Skeletal muscle satellite cell (primary cell): ENCODE data around the gene SPON1.
"Not testable (repeated sequence)": the region's sequence is repeated elsewhere in the genome, so short reads cannot be mapped to it uniquely, and the experiment has no call there.

Experiments
- H3K27me3 ChIP-seq: 2 replicates; pipeline ENCODE4 v1.7.0; 2013; ENCODE audit warnings: low read length; ENCODE audit not compliant: control insufficient read depth, insufficient read depth
- H3K36me3 ChIP-seq: 2 replicates; pipeline ENCODE4 v1.7.0; 2013; ENCODE audit warnings: mild to moderate bottlenecking, control low read depth, low read length; ENCODE audit not compliant: insufficient read depth
- H3K4me1 ChIP-seq: 2 replicates; pipeline ENCODE4 v1.7.0; 2013; ENCODE audit warnings: low read length; ENCODE audit not compliant: control insufficient read depth, insufficient read depth
- H3K4me2 ChIP-seq: 2 replicates; pipeline ENCODE4 v1.7.0; 2013; ENCODE audit warnings: mild to moderate bottlenecking, low read length
- H3K4me3 ChIP-seq: 2 replicates; pipeline ENCODE4 v1.7.0; 2013; ENCODE audit warnings: low read length
- H3K9ac ChIP-seq: 2 replicates; pipeline ENCODE4 v1.7.0; 2013; ENCODE audit warnings: mild to moderate bottlenecking, low read depth, low read length, moderate library complexity
- H3K9me3 ChIP-seq: replicated peaks from 2 replicates; pipeline ENCODE4 v1.7.0; 2013; ENCODE audit warnings: mild to moderate bottlenecking, control low read depth, low read length

Gene SPON1

GRCh38 chr11:14140991-14141390 is 178.5 kb downstream of the SPON1 start:
- Histone ChIP-seq H3K36me3 (no peaks in the 10 kb centered on the region), H3K4me2 (no peak overlapping the region), H3K4me3 (no peak overlapping the region), H3K27me3 (peaks cover 6% of the 10 kb centered on the region), H3K4me1 (no peaks in the 10 kb centered on the region), H3K9ac (no peak overlapping the region), H3K9me3 (no peaks in the 10 kb centered on the region)

- no peak overlapping the region for H3K9ac ChIP-seq
- H3K4me3 ChIP-seq: no peak overlapping the region
- no peak overlapping the region for H3K4me2 ChIP-seq
These were observed 179.2 kb downstream of the SPON1 start for GRCh38 chr11:14141676-14142075.

DNA sequence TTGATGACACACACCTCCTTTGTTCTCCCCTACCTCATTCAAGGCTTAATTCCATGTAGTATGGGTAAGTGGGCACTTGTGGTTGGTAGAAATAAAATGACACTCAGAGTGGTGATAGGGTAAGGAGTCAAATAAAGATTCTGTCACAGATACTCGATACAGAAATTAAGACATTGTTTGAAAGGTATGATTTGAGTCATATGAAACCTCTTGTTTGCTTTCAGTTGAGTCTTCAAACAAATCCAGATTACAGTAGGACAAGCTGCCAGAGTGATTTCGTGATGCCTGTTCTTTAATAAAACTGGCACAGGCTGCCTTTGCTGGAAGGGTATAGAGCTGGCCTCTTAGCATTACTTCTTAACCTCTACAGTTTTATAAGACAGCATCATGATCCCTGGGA is 182.4 kb downstream of the SPON1 start:
- Histone ChIP-seq H3K27me3 (peaks cover 7% of the 10 kb centered on the region), H3K9me3 (no peaks in the 10 kb centered on the region), H3K9ac (no peak overlapping the region), H3K36me3 (no peaks in the 10 kb centered on the region), H3K4me2 (no peak overlapping the region), H3K4me3 (no peak overlapping the region), H3K4me1 (no peaks in the 10 kb centered on the region)

More at GRCh38 chr11:14141676-14142075, 179.2 kb downstream of the SPON1 start:
- Histone ChIP-seq H3K4me1 (no peaks in the 10 kb centered on the region), H3K9me3 (no peaks in the 10 kb centered on the region), H3K27me3 (peaks cover 6% of the 10 kb centered on the region), H3K36me3 (no peaks in the 10 kb centered on the region)

DNA sequence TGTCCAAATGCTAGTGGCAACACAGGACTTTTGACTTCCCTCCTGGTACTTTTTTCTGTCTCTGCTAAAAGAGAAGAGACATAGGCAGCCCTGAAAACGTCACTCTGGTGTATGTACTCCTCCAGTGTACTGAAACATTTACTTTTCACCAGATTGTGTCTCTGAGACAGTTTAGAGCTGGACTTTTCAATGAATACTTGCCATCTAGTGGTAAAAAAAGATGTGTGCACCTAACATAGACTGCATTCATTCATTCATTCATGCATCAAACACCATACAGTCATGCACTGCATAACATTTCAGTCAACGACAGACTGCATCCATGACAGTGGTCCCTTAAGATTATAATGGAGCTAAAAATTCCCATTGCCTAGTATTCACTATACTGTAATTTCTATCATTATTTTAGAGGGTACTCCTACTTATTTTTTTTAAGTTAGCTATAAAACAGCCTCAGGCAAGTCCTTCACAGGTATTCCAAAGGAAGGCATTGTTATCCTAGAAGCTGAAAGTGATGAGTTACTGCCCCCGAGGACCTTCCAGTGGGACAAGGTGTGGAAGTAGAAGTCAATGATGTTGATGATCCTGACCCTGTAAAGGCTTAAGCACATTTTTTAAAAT is 186.2 kb downstream of the SPON1 start:
- peaks cover 14% of the 10 kb centered on the region for H3K27me3 ChIP-seq
- H3K9me3 ChIP-seq: no peaks in the 10 kb centered on the region
- H3K4me1 ChIP-seq: no peaks in the 10 kb centered on the region
- no peak overlapping the region for H3K9ac ChIP-seq
- H3K4me3 ChIP-seq: no peak overlapping the region
- H3K4me2 ChIP-seq: no peak overlapping the region
- no peaks in the 10 kb centered on the region for H3K36me3 ChIP-seq

- Histone ChIP-seq H3K9ac (no peak overlapping the region), H3K36me3 (no peaks in the 10 kb centered on the region), H3K9me3 (no peaks in the 10 kb centered on the region), H3K27me3 (peaks cover 13% of the 10 kb centered on the region), H3K4me2 (no peak overlapping the region), H3K4me1 (no peaks in the 10 kb centered on the region), H3K4me3 (no peak overlapping the region)
These were observed 187.2 kb downstream of the SPON1 start for GRCh38 chr11:14149683-14150082.

- H3K36me3 ChIP-seq: no peaks in the 10 kb centered on the region
- peaks cover 11% of the 10 kb centered on the region for H3K27me3 ChIP-seq
- no peaks in the 10 kb centered on the region for H3K4me1 ChIP-seq
- H3K4me2 ChIP-seq: no peak overlapping the region
- H3K9me3 ChIP-seq: no peaks in the 10 kb centered on the region
- no peak overlapping the region for H3K9ac ChIP-seq
- no peak overlapping the region for H3K4me3 ChIP-seq
These were observed 188.4 kb downstream of the SPON1 start for GRCh38 chr11:14150878-14151277.

GRCh38 chr11:14154103-14154502 is 191.6 kb downstream of the SPON1 start:
- H3K9me3 ChIP-seq, H3K36me3 ChIP-seq, H3K4me1 ChIP-seq, H3K9ac ChIP-seq, H3K4me2 ChIP-seq, H3K4me3 ChIP-seq: not testable (repeated sequence)
- H3K27me3 ChIP-seq: peaks cover 11% of the 10 kb centered on the region

DNA sequence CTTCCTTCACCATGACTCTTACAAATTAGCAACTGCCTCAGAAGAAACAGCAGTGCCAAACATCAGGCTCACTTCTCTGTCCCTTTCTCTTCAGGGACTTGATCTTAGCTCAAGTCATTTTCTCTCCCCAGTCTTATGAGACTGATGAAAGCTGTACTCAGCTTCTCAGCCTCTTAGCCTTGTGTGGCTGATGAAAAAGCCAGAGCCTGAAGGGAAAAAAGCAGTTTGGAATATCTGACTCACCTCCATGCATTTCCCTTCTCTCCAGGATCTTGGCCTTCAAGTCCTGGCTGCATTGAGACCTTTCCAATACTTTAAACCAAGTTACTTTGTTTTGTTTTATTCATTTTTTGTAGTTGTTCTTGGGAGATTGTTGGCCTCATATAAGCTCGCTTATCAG is 195.9 kb downstream of the SPON1 start:
- Histone ChIP-seq H3K9ac (no peak overlapping the region), H3K4me1 (no peaks in the 10 kb centered on the region), H3K36me3 (no peaks in the 10 kb centered on the region), H3K9me3 (peaks cover 4% of the 10 kb centered on the region), H3K27me3 (no peaks in the 10 kb centered on the region), H3K4me3 (no peak overlapping the region), H3K4me2 (no peak overlapping the region)

DNA sequence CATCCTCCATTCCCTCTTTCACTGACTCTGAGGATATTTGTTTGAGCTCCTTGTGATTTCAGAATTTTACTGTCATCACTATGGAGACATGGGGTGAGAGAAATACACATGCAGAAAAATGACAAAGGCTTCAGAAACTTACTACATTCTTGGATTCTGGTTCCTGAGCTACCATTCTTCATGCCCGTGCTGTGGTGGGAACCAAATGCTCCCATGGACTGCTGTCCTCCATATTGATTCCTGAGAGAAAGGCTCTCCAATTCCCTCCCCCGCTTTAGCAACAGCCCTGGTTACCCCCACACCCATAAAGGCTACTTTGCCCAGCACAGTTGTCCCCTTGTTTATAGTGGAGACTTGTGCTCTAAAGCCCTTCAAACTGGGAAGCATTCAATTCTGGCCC is 201.1 kb downstream of the SPON1 start:
- H3K4me2 ChIP-seq: no peak overlapping the region
- no peak overlapping the region for H3K9ac ChIP-seq
- no peaks in the 10 kb centered on the region for H3K9me3 ChIP-seq
- H3K4me1 ChIP-seq: no peaks in the 10 kb centered on the region
- H3K36me3 ChIP-seq: no peaks in the 10 kb centered on the region
- H3K4me3 ChIP-seq: no peak overlapping the region
- H3K27me3 ChIP-seq: no peaks in the 10 kb centered on the region

DNA sequence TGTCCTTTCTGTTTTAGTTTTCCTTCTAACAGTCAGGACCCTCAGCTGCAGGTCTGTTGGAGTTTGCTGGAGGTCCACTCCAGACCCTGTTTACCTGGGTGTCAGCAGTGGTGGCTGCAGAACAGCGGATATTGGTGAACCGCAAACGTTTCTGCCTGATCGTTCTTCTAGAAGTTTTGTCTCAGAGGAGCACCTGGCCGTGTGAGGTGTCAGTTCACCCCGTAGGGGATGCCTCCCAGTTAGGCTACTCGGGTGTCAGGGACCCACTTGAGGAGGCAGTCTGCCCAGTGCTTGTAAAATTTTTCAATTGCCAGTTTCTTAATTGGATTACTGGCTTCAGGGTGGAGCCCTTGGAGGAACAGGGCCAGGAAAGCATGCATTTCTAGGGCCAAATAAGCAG is 211.2 kb downstream of the SPON1 start:
- H3K4me1 ChIP-seq, H3K9ac ChIP-seq, H3K9me3 ChIP-seq: not testable (repeated sequence)

DNA sequence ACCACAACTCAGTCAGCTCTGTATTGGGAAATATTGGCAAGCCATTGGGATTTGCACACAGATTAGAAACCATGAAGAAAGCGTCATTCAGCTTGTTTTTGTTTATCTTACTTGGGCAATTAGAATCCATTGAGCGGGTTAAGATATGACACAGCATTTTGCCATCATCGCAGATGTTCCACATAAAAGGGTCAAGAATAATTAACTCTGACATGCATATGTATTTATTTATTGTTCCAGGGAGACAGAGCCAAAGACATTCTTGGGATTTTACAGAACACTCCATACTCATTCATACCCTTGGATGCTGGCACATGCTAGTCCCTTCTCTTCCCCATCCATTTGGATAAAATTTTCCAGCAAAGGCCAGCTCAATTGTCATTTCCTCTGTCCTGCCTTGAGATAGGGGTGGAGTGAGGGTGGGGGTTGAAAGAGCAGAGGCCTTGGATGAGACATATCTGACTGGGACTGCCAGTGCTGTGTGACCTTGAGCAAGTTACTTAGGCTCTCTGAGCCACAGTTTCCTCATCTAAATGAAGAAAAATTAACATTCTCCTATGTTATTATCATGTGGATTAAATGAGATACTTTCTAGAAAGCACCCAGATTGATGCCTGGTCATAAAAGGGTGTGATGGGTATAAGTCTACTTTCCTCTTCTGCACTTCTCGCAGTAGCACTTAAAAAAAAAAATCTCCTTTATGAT is 216.7 kb downstream of the SPON1 start:
- Histone ChIP-seq H3K27me3 (peaks cover 10% of the 10 kb centered on the region), H3K36me3 (no peaks in the 10 kb centered on the region), H3K4me1 (no peaks in the 10 kb centered on the region), H3K4me3 (no peak overlapping the region), H3K4me2 (no peak overlapping the region), H3K9ac (no peak overlapping the region), H3K9me3 (no peaks in the 10 kb centered on the region)

More for the DNA sequence above, 211.2 kb downstream of the SPON1 start:
- not testable (repeated sequence) for H3K27me3 ChIP-seq, H3K4me2 ChIP-seq, H3K4me3 ChIP-seq, H3K36me3 ChIP-seq

- Histone ChIP-seq H3K27me3 (peaks cover 16% of the 10 kb centered on the region), H3K36me3 (no peaks in the 10 kb centered on the region), H3K9ac (no peak overlapping the region), H3K4me3 (no peak overlapping the region), H3K9me3 (no peaks in the 10 kb centered on the region), H3K4me1 (no peaks in the 10 kb centered on the region), H3K4me2 (no peak overlapping the region)
These were observed 218.6 kb downstream of the SPON1 start for GRCh38 chr11:14181121-14181520.
